Ovary (tissue), 9 donors: ENCODE results near the gene DAAM2. TPM values are rescaled to one million over a fixed set of nuclear protein-coding genes. Genes with fewer than 3 reads are reported as not detected.

Source experiments
- DNase-seq, 5 donors: peaks; one replicate each; pipeline ENCODE4 v3.0.0-alpha.2; 2019 to 2020
- H3K27ac ChIP-seq, 2 donors: fragments of 200-600 bp; one replicate each; pipeline versions ENCODE4 v1.5.1 to v1.8.0; 2019 to 2022
- H3K27me3 ChIP-seq: fragments of 200-600 bp; one replicate; pipeline ENCODE4 v1.8.0; 2022
- H3K36me3 ChIP-seq: fragments of 200-600 bp; sonication (generic); one replicate; pipeline ENCODE4 v1.5.1; 2019
- H3K4me1 ChIP-seq: one replicate; pipeline ENCODE4 v1.8.1; 2013; ENCODE audit warnings: mild to moderate bottlenecking, moderate library complexity; ENCODE audit not compliant: insufficient read depth
- H3K4me3 ChIP-seq: fragments of 200-600 bp; sonication (generic); one replicate; pipeline ENCODE4 v1.5.1; 2017
- H3K9me3 ChIP-seq, 2 donors: fragments of 200-600 bp in 1 of 2; sonication (generic) in 1 of 2; one replicate each; pipeline versions ENCODE4 v1.5.1 to v1.8.1; 2013 to 2019; ENCODE audit warnings: mild to moderate bottlenecking in 1 of 2, moderate library complexity in 1 of 2
- CTCF ChIP-seq, 3 donors: fragments of 450-650 bp in 2 of 3; fragments of 200-600 bp in 1 of 3; IDR thresholded peaks; one replicate each; pipeline versions ENCODE4 v1.5.1 to v1.8.0; 2016 to 2022; ENCODE audit warnings: antibody characterized with exemption in 3 of 3, mild to moderate bottlenecking in 1 of 3
- EP300 ChIP-seq: sonication (generic); formaldehyde crosslinking; IDR thresholded peaks from one replicate; pipeline ENCODE4 v1.6.1; 2017; ENCODE audit warnings: antibody characterized with exemption
- POLR2A ChIP-seq: fragments of 450-650 bp; IDR thresholded peaks from one replicate; pipeline ENCODE4 v1.6.1; 2017; ENCODE audit warnings: antibody characterized with exemption, mild to moderate bottlenecking, moderate library complexity
- WGBS, 3 donors: extraction: QIAGEN DNeasy Blood & Tissue Kit in 1 of 3; methylation state at CpG; one replicate each; pipeline versions ENCODE4 v1.1.5 to v1.1.7; 2013 to 2017; 5-methylcytosine and 5-hydroxymethylcytosine counted together
- intact Hi-C, 4 donors: fragments of 100-400 bp; cut with DNase I; formaldehyde crosslinking; loops; one replicate each; pipeline versions ENCODE4 v1.11.0 to v1.15.1; 2022 to 2023
- polyA plus RNA-seq, 2 donors: library from polyadenylated mRNA; stranded (reverse); fragments of 200-250 nt in 1 of 2; fragments of 350-450 nt in 1 of 2; fragmentation: Illumina TruSeq in 1 of 2; extraction: RNeasy Lipid Tissue Mini Kit (QIAGEN cat#74804) in 1 of 2; gene quantifications; one replicate each; pipeline ENCODE4 v1.2.3, GENCODE V29; 2013 to 2014
- total RNA-seq, 7 donors: library from RNA; depleted of rRNA in 2 of 7; stranded (reverse); fragments of >200 nt in 2 of 7; fragmentation: NEBNext Ultra II Directional in 3 of 7; extraction: Animal tissue kit (Norgen Biotek cat#: 25700) in 3 of 7; gene quantifications; one replicate each; pipeline versions ENCODE4 v1.1.0 to v1.2.4, GENCODE V29; 2016 to 2023
- donor health status: DM: no; HTN: no; CAD: no; lungs with moderate emphysema.
- donor health status: DM: no; HTN: no; CAD: no.
- donor health status: Bipolar disorder and iron deficiency.
- donor health status: DM: yes; HTN: yes; CAD: no.
- donor health status: DM: no; HTN: no; CAD: no.
- donor health status: DM: yes; HTN: yes; CAD: no.

The DAAM2 gene
- total and polyA plus RNA-seq, 9 donors, result 8.5 to 27.8 (median 18.5) TPM

DNA sequence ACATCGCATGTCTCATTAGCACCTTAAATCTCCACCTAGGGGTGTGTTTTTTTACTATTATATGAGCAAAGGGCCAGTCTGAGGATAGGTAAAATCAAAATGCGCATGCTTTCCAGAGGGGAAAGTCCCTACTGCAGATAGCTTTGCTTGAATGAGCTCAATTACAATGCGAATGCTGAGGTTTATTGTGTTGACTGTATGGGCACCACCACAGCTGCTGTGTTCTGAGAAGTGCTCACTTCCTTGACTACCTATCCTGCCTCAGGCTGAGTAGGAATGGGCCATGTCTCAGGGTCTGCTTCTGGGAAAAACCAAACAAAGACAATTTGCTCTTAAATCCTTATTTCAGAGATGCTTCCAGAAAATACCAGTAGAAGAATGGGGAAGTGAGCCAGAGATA, 105.5 kb downstream of the DAAM2 start:
- no peaks in the 10 kb centered on the region for H3K36me3 ChIP-seq
- no peaks in the 10 kb centered on the region for H3K9me3 ChIP-seq
- no peak overlapping the region for H3K4me3 ChIP-seq
- 93 to 97% (median 97%) methylated on average over 3 of the region's 3 CpGs for WGBS, 3 donors
- no peaks in the 10 kb centered on the region for H3K27me3 ChIP-seq
- DNase-seq, result no peak
- intact Hi-C loops, result loop anchor here in 1 of 4 donors (10.0 kb wide), 1 partner anchor 523 kb away; no protein-coding TSS in a partner anchor
- H3K4me1 ChIP-seq, result no peaks in the 10 kb centered on the region
- no peak for TF ChIP-seq CTCF (IDR thresholded peaks at IDR 0.05)
- no peak overlapping the region for H3K27ac ChIP-seq

DNA sequence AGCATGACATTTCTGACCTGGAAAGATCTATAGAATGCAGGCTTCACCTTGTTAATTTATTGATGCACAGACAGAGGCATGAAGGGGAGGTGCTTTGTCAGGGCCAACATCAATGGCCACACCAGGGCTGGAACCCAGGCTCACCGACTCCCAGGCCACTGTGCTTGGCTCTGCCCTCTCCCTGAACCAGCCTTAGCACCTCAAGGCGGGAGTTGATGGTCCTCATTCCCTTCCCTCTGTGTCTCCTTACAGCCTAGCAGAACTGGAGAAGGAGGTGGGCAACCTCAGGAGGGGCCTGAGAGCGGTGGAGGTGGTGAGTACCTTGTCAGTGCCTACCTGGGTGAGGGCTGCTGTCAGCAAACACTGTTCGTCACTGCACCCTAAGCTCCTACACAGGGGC, 106.4 kb downstream of the DAAM2 start:
- H3K27ac ChIP-seq, result no peak overlapping the region
- no peak for TF ChIP-seq POLR2A
- no peak for TF ChIP-seq EP300
- no peak for TF ChIP-seq CTCF (IDR thresholded peaks at IDR 0.05)
- intact Hi-C loops, result loop anchor here in 1 of 4 donors (10.0 kb wide), 1 partner anchor 524 kb away; no protein-coding TSS in a partner anchor
- H3K4me1 ChIP-seq, result no peaks in the 10 kb centered on the region
- WGBS, 3 donors, result 74 to 99% (median 95%) methylated on average over 4 of the region's 4 CpGs
- H3K4me3 ChIP-seq, result no peak overlapping the region
- H3K36me3 ChIP-seq, result no peaks in the 10 kb centered on the region
- no peaks in the 10 kb centered on the region for H3K9me3 ChIP-seq
- DNase-seq, result peak in 1 of 5 donors; percentile 3
- H3K27me3 ChIP-seq, result no peaks in the 10 kb centered on the region

DNA sequence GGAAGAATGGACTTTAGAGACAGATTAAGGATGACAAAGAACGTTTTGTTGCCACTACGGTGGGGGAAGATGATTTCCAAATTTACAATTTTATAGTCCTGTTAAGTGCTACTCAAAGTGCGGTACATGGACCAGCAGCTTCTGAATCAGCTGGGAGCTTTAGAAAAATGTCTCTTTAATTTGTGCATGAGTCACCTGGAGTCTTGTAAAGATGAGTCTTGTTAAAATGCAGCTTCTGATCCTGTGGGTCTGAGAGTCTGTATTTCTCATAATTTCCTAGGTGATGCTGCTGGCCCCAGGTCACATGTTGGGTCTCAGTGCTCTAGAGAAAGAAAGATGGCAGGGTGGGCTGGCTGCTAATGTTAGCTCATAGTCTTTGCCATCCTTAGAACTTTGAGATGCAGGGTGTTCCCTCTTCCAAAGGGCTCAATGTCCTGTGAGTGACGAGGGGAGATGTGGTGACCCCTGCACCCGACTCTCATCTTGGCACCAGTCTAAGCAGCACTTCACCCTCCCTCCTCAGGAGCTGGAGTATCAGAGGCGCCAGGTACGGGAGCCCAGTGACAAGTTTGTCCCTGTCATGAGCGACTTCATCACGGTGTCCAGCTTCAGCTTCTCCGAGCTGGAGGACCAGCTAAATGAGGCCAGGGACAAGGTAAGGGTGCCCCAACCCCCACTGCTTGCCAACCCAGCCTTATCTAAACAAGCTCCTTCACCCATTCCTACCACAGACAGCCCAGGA, 107.5 kb downstream of the DAAM2 start:
- Histone ChIP-seq H3K27ac (no peak overlapping the region), H3K4me3 (no peak overlapping the region), H3K36me3 (no peaks in the 10 kb centered on the region), H3K4me1 (no peaks in the 10 kb centered on the region), H3K27me3 (no peaks in the 10 kb centered on the region), H3K9me3 (no peaks in the 10 kb centered on the region)
- DNase-seq, result peak in 1 of 5 donors; percentile 12
- TF ChIP-seq CTCF (IDR thresholded peaks at IDR 0.05), result no peak
- intact Hi-C loops, result loop anchor here in 1 of 4 donors (10.0 kb wide), 1 partner anchor 525 kb away; no protein-coding TSS in a partner anchor
- WGBS, 3 donors, result 92 to 94% (median 94%) methylated on average over 10 of the region's 10 CpGs

DNA sequence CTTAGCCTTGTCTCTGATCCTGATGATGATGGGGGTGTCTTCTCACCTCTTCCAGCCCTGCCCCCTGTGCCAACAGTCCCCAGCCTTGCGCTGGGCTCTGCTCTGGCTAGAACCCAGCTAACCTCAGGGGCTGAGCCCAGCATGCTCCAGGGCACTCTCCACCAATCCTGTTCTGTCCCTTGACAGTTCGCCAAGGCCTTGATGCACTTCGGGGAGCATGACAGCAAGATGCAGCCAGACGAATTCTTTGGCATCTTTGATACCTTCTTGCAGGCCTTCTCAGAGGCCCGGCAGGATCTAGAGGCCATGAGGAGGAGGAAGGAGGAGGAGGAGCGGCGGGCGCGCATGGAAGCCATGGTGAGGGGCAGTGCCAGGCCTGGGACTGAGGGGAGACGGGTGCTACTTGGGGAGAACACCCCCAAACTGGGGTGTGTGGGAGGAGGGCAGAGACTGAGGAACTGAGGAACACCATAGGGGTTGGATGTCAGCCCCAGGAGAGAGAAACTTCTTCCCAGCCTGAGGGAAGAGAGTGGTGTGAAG, 109.0 kb downstream of the DAAM2 start:
- 81 to 92% (median 87%) methylated on average over 10 of the region's 10 CpGs for WGBS, 3 donors
- no peak overlapping the region for H3K4me3 ChIP-seq
- H3K4me1 ChIP-seq, result no peaks in the 10 kb centered on the region
- no peaks in the 10 kb centered on the region for H3K36me3 ChIP-seq
- DNase-seq, result peak in 1 of 5 donors; percentile 17
- H3K9me3 ChIP-seq, result no peaks in the 10 kb centered on the region
- H3K27me3 ChIP-seq, result no peaks in the 10 kb centered on the region
- TF ChIP-seq EP300 (no peak), CTCF (IDR thresholded peaks at IDR 0.05) (no peak), POLR2A (no peak)
- H3K27ac ChIP-seq, result no peak overlapping the region
- intact Hi-C loops, result no loop called here
